ENCODE measurements around the gene RPS6KA5. TPM values are rescaled to one million over a fixed set of nuclear protein-coding genes. Genes with fewer than 3 reads are reported as not detected.

The RPS6KA5 gene
- total and polyA plus RNA-seq, 7 experiments from 2014 or later = 17.7 to 43.5 (median 34.1) TPM

DNA sequence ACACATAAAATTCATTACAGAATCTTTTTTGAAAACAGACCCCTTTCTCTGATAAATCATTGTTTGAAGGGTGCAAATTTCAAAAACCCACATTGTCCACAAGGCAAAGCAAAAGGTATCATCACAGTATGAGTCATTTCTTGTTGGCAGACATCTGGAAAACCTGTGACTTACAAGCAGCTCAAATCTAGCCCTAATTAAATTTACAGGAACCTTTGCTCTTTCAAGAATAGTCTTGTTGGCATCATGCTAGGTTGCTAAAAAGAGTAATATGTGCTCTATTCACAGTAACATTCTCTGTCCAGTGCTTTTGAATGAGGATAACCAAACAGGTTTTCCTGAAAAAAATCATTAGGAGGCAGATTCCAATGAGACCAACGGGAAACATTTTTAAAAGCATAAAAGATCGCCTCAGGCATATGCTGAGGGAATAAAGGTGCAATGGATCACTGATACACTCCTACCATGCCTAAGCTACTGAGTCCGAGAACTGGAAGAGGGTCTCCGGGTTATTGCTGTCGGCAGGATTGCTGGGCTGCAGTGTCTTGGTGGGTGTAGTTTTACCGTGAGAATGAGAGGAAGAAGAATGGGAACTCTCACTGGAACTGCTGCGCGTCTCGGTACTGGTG is 188.7 kb downstream of the RPS6KA5 start:
- Histone ChIP-seq H3K4me3 (ENCODE audit: low read length) (no peak overlapping the region), H3K27me3 (ENCODE audit: control insufficient read depth in 2 of 2, insufficient read depth in 2 of 2, low read length in 2 of 2) (no peaks in the 10 kb centered on the region), H3K4me1 (ENCODE audit: control insufficient read depth in 2 of 2, insufficient read depth in 2 of 2, low read length in 2 of 2) (no peaks in the 10 kb centered on the region), H3K36me3 (ENCODE audit: control insufficient read depth in 2 of 3, insufficient read depth in 3 of 3, low read length in 3 of 3) (peaks cover 0 to 37% (median 5%) of the 10 kb centered on the region in 3 experiments), H3K27ac (ENCODE audit: low read depth, low read length) (no peak overlapping the region), H3K9me3 (ENCODE audit: control insufficient read depth in 2 of 3, low read length in 3 of 3) (no peaks in the 10 kb centered on the region)
- CTCF ChIA-PET = no interaction called here
- Mint-ChIP-seq H3K36me3 (peaks cover 20 to 44% (median 23%) of the 10 kb centered on the region in 5 donors), H3K27me3 (no peaks in the 10 kb centered on the region), H3K27ac (no peak overlapping the region), H3K9me3 (no peaks in the 10 kb centered on the region), H3K4me1 (peaks cover 0 to 12% (median 0%) of the 10 kb centered on the region in 7 donors), H3K4me3 (no peak overlapping the region)
- intact Hi-C loops (cut with micrococcal nuclease) = no loop called here
- DNase-seq = no peak
- ATAC-seq = no peak
- POLR2A ChIA-PET = no interaction called here

DNA sequence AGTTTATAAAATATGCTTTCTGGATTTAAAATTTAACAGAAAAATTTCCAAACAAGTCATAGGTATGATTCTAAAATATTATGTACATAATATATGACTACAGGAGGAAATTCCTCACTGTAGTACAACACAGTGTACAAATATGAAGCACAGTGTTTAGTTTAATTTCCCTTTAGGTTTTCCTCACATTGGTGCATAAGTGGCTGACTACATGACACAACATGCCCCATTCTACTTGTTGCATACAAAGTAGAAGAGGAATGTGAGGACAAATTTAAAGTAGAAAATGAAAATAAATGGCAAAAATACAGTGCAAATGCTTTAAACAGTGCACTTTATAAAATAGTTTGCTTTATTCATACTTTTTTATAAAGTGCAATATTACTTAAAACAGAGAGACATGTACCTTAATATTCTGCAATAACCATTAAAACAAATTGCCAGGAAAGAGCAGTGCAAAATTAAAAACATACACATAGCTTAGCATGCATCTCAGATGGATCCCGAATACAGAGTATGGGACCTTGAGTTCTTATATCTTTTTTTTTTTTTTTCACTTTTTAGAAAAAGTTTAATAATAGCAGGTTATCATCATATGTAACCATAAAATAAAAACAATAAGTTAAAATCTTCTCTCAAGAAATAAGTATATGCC is 189.4 kb downstream of the RPS6KA5 start:
- Mint-ChIP-seq H3K36me3 (peaks cover 16 to 38% (median 20%) of the 10 kb centered on the region in 5 donors), H3K27ac (no peak overlapping the region), H3K4me1 (peaks cover 0 to 12% (median 0%) of the 10 kb centered on the region in 7 donors), H3K27me3 (no peaks in the 10 kb centered on the region), H3K4me3 (no peak overlapping the region), H3K9me3 (no peaks in the 10 kb centered on the region)
- no peak overlapping the region for H3K27ac ChIP-seq (ENCODE audit: low read depth, low read length)
- no peaks in the 10 kb centered on the region for H3K4me1 ChIP-seq (ENCODE audit: control insufficient read depth in 2 of 2, insufficient read depth in 2 of 2, low read length in 2 of 2)
- no peaks in the 10 kb centered on the region for H3K9me3 ChIP-seq (ENCODE audit: control insufficient read depth in 2 of 3, low read length in 3 of 3)
- no peaks in the 10 kb centered on the region for H3K27me3 ChIP-seq (ENCODE audit: control insufficient read depth in 2 of 2, insufficient read depth in 2 of 2, low read length in 2 of 2)
- intact Hi-C loops (cut with micrococcal nuclease) = no loop called here
- ChIA-PET POLR2A (no interaction called here), CTCF (no interaction called here)
- ATAC-seq (no peak), DNase-seq (no peak)
- H3K4me3 ChIP-seq (ENCODE audit: low read length) = no peak overlapping the region
- peaks cover 0 to 37% (median 5%) of the 10 kb centered on the region in 3 experiments for H3K36me3 ChIP-seq (ENCODE audit: control insufficient read depth in 2 of 3, insufficient read depth in 3 of 3, low read length in 3 of 3)

DNA sequence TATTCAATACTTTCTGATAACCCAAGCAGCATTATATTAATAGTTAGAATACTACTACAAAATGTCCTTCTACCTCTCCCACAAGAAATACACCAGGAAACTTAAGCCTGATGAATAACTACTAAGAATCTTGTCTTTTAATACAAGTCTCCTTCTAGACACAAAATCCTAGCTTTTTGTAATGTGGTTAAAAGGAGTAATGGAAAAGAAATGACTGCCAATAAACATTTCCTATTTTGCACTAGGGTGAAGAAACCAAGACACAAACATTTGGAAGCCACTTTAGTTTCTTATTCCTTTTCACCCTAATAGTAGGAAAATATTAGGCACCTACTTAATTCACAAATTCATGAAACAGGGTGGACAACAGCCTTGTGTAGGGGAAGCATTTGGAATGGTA is 192.9 kb downstream of the RPS6KA5 start:
- Histone ChIP-seq H3K4me3 (ENCODE audit: low read length) (no peak overlapping the region), H3K27me3 (ENCODE audit: control insufficient read depth in 2 of 2, insufficient read depth in 2 of 2, low read length in 2 of 2) (no peaks in the 10 kb centered on the region), H3K4me1 (ENCODE audit: control insufficient read depth in 2 of 2, insufficient read depth in 2 of 2, low read length in 2 of 2) (no peaks in the 10 kb centered on the region), H3K36me3 (ENCODE audit: control insufficient read depth in 2 of 3, insufficient read depth in 3 of 3, low read length in 3 of 3) (peaks cover 0 to 14% (median 0%) of the 10 kb centered on the region in 3 experiments), H3K27ac (ENCODE audit: low read depth, low read length) (no peak overlapping the region), H3K9me3 (ENCODE audit: control insufficient read depth in 2 of 3, low read length in 3 of 3) (no peaks in the 10 kb centered on the region)
- CTCF ChIA-PET = interaction anchor here (0.7 kb wide), 1 partner anchor 560 kb away, joined by 3 read pairs; no protein-coding TSS in a partner anchor
- Mint-ChIP-seq H3K4me1 (peaks cover 0 to 9% (median 0%) of the 10 kb centered on the region in 7 donors), H3K9me3 (no peaks in the 10 kb centered on the region), H3K36me3 (peaks cover 5 to 29% (median 13%) of the 10 kb centered on the region in 5 donors), H3K27ac (no peak overlapping the region), H3K4me3 (no peak overlapping the region), H3K27me3 (no peaks in the 10 kb centered on the region)
- intact Hi-C loops (cut with micrococcal nuclease) = no loop called here
- DNase-seq = no peak
- POLR2A ChIA-PET = no interaction called here
- no peak for ATAC-seq

DNA sequence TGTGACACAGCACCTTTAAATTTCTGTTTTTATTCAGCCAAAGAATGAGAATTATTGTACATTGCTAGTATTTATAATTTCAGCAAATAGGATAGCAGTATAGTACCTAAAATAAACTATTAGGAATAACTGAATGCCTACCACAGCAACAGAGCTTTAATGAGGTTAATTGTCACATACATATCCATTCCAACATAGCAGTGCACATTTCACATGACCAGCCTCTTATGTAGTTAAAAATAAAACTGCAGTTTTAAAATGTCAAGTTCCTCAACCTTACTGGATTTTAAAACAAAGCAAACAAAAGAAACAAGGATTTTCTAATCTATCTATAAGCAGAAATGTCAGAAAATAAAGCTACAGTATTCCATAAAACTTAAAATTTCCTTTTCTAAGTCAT is 193.6 kb downstream of the RPS6KA5 start:
- ATAC-seq (no peak), DNase-seq (no peak)
- H3K9me3 Mint-ChIP-seq = no peaks in the 10 kb centered on the region
- CTCF ChIA-PET = interaction anchor here (0.7 kb wide), 1 partner anchor 561 kb away, joined by 3 read pairs; no protein-coding TSS in a partner anchor
- POLR2A ChIA-PET = interaction anchor here (0.5 kb wide), 1 partner anchor 247 kb away, joined by 3 read pairs; the partner anchor contains the start of gene DGLUCY
- no peak overlapping the region for H3K27ac ChIP-seq (ENCODE audit: low read depth, low read length)
- no peak overlapping the region for H3K4me3 Mint-ChIP-seq
- H3K4me1 Mint-ChIP-seq = peaks cover 0 to 5% (median 0%) of the 10 kb centered on the region in 7 donors
- H3K27me3 ChIP-seq (ENCODE audit: control insufficient read depth in 2 of 2, insufficient read depth in 2 of 2, low read length in 2 of 2) = no peaks in the 10 kb centered on the region
- no peaks in the 10 kb centered on the region for H3K4me1 ChIP-seq (ENCODE audit: control insufficient read depth in 2 of 2, insufficient read depth in 2 of 2, low read length in 2 of 2)
- H3K27ac Mint-ChIP-seq = no peak overlapping the region
- peaks cover 6 to 28% (median 14%) of the 10 kb centered on the region in 5 donors for H3K36me3 Mint-ChIP-seq
- H3K27me3 Mint-ChIP-seq = no peaks in the 10 kb centered on the region
- intact Hi-C loops (cut with micrococcal nuclease) = no loop called here
- peaks cover 0 to 7% (median 0%) of the 10 kb centered on the region in 3 experiments for H3K36me3 ChIP-seq (ENCODE audit: control insufficient read depth in 2 of 3, insufficient read depth in 3 of 3, low read length in 3 of 3)
- no peak overlapping the region for H3K4me3 ChIP-seq (ENCODE audit: low read length)
- no peaks in the 10 kb centered on the region for H3K9me3 ChIP-seq (ENCODE audit: control insufficient read depth in 2 of 3, low read length in 3 of 3)

DNA sequence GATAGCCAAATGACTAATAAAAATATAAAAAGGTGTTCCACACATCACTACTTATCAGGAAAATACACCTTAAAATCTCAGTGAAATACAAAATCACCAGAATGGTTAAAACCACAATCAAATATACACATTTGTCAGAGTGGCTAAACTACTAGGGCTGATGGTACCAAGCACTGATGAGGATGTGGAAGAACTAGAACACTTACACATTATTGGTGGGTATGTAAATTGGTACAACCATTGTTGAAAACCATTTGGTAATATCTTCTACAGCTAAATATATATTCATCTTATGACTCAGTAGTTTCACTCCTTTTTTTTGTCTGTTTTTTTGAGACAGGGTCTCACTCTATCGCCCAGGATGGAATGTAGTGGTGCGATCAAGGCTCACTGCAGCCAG is 195.7 kb downstream of the RPS6KA5 start:
- Histone ChIP-seq H3K9me3 (ENCODE audit: control insufficient read depth in 2 of 3, low read length in 3 of 3) (no peaks in the 10 kb centered on the region), H3K4me3 (ENCODE audit: low read length) (no peak overlapping the region), H3K27me3 (ENCODE audit: control insufficient read depth in 2 of 2, insufficient read depth in 2 of 2, low read length in 2 of 2) (no peaks in the 10 kb centered on the region), H3K27ac (ENCODE audit: low read depth, low read length) (no peak overlapping the region), H3K4me1 (ENCODE audit: control insufficient read depth in 2 of 2, insufficient read depth in 2 of 2, low read length in 2 of 2) (no peaks in the 10 kb centered on the region), H3K36me3 (ENCODE audit: control insufficient read depth in 2 of 3, insufficient read depth in 3 of 3, low read length in 3 of 3) (peaks cover 0 to 5% (median 0%) of the 10 kb centered on the region in 3 experiments)
- H3K9me3 Mint-ChIP-seq = no peaks in the 10 kb centered on the region
- peaks cover 4 to 25% (median 15%) of the 10 kb centered on the region in 5 donors for H3K36me3 Mint-ChIP-seq
- H3K4me3 Mint-ChIP-seq = no peak overlapping the region
- ATAC-seq (no peak), DNase-seq (no peak)
- intact Hi-C loops (cut with micrococcal nuclease) = no loop called here
- H3K27me3 Mint-ChIP-seq = no peaks in the 10 kb centered on the region
- no peaks in the 10 kb centered on the region for H3K4me1 Mint-ChIP-seq
- no peak overlapping the region for H3K27ac Mint-ChIP-seq
- ChIA-PET CTCF (interaction anchor here (0.5 to 1.6 kb wide), 3 partner anchors 9 to 17 kb away, joined by 5 to 6 read pairs (median 5); no protein-coding TSS in a partner anchor), POLR2A (no interaction called here)

DNA sequence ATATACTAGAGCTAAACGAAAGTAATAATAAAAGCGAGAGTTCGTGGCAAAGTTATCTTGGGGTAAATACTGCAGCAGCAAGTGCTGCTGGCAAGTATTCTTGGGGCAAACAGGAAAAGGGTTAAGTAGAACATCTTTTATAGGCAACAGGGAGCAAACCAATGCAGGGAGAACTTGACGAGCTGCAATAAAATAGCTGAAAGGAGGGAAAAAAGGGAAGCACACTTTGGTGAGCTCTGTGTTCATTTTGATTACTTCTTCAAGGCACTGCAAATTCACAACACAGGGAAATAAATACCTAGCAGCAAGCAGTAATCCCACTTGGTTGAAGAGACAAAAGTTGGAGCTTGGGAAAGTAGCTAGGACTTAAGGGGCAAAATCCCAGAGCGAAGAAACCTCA is 201.9 kb downstream of the RPS6KA5 start:
- H3K9me3 Mint-ChIP-seq = no peaks in the 10 kb centered on the region
- no peak overlapping the region for H3K4me3 ChIP-seq (ENCODE audit: low read length)
- H3K36me3 ChIP-seq (ENCODE audit: control insufficient read depth in 2 of 3, insufficient read depth in 3 of 3, low read length in 3 of 3) = no peaks in the 10 kb centered on the region
- no peak overlapping the region for H3K27ac ChIP-seq (ENCODE audit: low read depth, low read length)
- no peak for DNase-seq
- intact Hi-C loops (cut with micrococcal nuclease) = no loop called here
- no peak for ATAC-seq
- H3K27me3 ChIP-seq (ENCODE audit: control insufficient read depth in 2 of 2, insufficient read depth in 2 of 2, low read length in 2 of 2) = no peaks in the 10 kb centered on the region
- H3K27me3 Mint-ChIP-seq = no peaks in the 10 kb centered on the region
- POLR2A ChIA-PET = no interaction called here
- H3K36me3 Mint-ChIP-seq = peaks cover 4 to 24% (median 11%) of the 10 kb centered on the region in 5 donors
- CTCF ChIA-PET = no interaction called here
- peaks cover 0 to 4% (median 0%) of the 10 kb centered on the region in 7 donors for H3K4me1 Mint-ChIP-seq
- no peaks in the 10 kb centered on the region for H3K9me3 ChIP-seq (ENCODE audit: control insufficient read depth in 2 of 3, low read length in 3 of 3)
- no peaks in the 10 kb centered on the region for H3K4me1 ChIP-seq (ENCODE audit: control insufficient read depth in 2 of 2, insufficient read depth in 2 of 2, low read length in 2 of 2)
- no peak overlapping the region for H3K27ac Mint-ChIP-seq
- H3K4me3 Mint-ChIP-seq = no peak overlapping the region

All from naive thymus-derived CD4-positive, alpha-beta T cell (primary cell).